Measurements from ENCODE around the gene ADCY10.
"Not testable (repeated sequence)": the region's sequence is repeated elsewhere in the genome, so short reads cannot be mapped to it uniquely, and the experiment has no call there.

Gene ADCY10

DNA sequence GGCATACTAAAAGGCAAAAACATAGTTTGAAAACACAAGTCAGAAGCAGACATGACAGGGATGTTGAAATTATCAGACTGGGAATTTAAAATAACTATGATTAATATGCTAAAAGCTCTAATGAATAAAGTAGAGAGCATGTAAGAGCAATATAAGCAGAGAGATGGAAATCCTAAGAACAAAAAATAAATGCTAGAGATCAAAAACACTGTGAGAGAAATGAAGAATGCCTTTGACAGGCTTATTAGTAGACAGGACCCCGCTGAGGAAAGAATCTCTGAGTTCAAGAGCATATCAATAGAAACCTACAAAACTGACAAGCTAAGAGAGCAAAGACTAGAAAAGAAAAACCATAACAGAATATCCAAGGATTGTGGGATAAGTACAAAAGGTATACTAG, 98.3 kb downstream of the ADCY10 start:
- DNase-seq (ENCODE audit: low read depth in 2 of 2, low spot score in 1 of 2) = no peak

DNA sequence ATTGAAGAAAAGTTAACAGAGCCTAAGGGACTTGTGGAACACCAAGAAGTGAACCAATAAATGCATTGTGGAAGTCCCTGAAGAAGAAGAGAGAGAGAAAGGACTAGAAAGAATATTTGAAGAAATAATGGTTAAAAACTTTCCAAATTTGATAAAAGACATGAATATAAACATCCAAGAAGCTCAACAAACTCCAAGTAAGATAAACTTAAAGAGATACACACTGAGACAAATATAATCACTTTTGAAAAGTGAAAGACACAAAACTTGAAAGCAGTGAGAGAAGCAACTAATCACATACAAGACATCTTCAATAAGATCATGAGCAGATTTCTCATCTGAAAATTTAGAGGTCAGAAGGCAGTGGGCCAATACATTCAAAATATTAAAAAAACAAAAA, 101.0 kb downstream of the ADCY10 start:
- no peak for DNase-seq (ENCODE audit: low read depth in 2 of 2, low spot score in 1 of 2)

- DNase-seq (ENCODE audit: low read depth in 2 of 2, low spot score in 1 of 2) = no peak
Measured at GRCh38 chr1:167808690-167809089, 105.2 kb downstream of the ADCY10 start.

DNA sequence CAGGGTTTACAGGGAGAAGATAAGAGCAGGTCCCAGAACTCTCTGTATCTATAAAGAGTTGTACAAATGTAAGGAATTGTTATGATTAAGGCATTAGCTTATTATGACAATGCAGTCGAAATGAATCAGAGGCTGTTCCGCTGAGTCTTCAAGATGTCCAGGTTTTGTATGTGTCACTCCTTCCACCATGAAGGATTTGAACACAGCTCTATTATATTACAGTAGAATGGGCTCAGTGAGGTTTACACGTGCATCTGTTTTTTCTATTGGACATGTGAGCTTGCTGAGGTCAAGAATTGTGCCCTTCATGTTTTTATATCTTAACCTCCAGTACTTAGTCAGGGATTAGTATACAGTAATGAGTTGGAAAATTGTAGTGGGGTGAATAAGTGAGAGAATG, 105.8 kb downstream of the ADCY10 start:
- no peak for DNase-seq (ENCODE audit: low read depth in 2 of 2, low spot score in 1 of 2)

- not testable (repeated sequence) for DNase-seq (ENCODE audit: low read depth in 2 of 2, low spot score in 1 of 2)
Measured at GRCh38 chr1:167806676-167807075, 107.3 kb downstream of the ADCY10 start.

GRCh38 chr1:167806235-167806634, 107.7 kb downstream of the ADCY10 start:
- DNase-seq (ENCODE audit: low read depth in 2 of 2, low spot score in 1 of 2) = not testable (repeated sequence)

- no peak for DNase-seq (ENCODE audit: low read depth in 2 of 2, low spot score in 1 of 2)
Measured at GRCh38 chr1:167805041-167805556, 108.8 kb downstream of the ADCY10 start.

- DNase-seq (ENCODE audit: low read depth in 2 of 2, low spot score in 1 of 2) = peak; percentile 65 to 75
Measured at GRCh38 chr1:167803358-167804207, 110.4 kb downstream of the ADCY10 start.

GRCh38 chr1:167802235-167802634, 111.7 kb downstream of the ADCY10 start:
- no peak for DNase-seq (ENCODE audit: low read depth in 2 of 2, low spot score in 1 of 2)

DNA sequence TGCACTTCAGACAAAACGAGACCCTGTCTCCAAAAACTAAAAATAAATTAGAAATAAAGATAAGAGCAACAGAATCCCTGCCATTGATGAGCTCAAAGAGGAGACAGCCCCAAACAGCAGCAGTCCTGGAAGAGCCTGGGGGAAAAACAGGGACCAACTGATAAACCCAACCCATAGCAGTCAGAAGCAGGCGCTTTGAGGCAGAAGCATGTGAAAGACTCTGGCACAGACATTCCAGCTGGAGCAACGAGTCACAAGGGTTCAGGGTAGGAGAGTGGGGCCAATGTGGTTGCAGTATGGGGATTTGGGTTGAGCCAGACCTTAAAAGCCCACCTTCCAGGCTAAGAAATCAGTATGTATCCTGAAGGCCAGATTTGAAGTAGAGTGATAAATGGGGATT, 113.7 kb downstream of the ADCY10 start:
- DNase-seq (ENCODE audit: low read depth in 2 of 2, low spot score in 1 of 2) = no peak

GRCh38 chr1:167799747-167800146, 114.2 kb downstream of the ADCY10 start:
- DNase-seq (ENCODE audit: low read depth in 2 of 2, low spot score in 1 of 2) = no peak

- no peak for DNase-seq (ENCODE audit: low read depth in 2 of 2, low spot score in 1 of 2)
Measured at GRCh38 chr1:167798952-167799351, 115.0 kb downstream of the ADCY10 start.

DNA sequence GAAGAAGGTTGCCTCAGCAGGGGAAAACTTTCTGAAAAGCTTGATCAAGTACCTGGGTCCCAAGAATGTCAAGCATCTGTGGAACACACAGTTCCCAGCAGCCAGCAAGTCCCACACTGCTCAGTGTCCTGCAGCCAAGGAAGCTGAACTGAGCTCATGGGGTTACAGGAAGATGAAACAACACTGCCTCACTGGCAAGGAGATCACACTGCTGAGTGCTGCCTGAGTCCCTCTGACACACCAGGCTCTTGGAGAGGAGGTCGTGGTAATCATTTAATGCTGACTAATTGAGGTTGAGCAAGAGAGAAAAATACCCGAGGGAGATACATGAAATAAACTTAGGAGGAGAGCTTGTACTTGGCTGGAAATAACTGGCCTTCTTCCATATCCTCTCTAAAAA, 116.9 kb downstream of the ADCY10 start:
- DNase-seq (ENCODE audit: low read depth in 2 of 2, low spot score in 1 of 2) = no peak

GRCh38 chr1:167795810-167796740, 117.9 kb downstream of the ADCY10 start:
- no peak for DNase-seq (ENCODE audit: low read depth in 2 of 2, low spot score in 1 of 2)

DNA sequence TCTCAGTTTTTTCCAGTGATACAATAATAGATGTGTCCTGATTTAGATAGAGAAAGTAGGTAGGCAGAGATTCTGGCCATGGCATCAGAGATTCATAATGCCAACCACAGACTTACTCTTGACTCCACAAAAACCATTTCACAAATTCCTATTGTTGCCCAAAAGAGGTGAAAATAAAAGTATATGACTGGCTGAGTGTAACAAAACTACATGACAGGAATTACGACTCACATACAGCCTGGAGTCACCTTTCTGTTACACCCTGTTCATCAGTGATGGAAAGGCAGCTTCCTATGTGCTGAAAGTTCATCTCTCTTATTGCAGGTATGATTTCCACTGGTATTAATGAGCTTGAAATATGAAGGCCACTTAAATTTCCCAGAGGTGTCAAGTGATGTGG, 119.9 kb downstream of the ADCY10 start:
- no peak for DNase-seq (ENCODE audit: low read depth in 2 of 2, low spot score in 1 of 2)

DNA sequence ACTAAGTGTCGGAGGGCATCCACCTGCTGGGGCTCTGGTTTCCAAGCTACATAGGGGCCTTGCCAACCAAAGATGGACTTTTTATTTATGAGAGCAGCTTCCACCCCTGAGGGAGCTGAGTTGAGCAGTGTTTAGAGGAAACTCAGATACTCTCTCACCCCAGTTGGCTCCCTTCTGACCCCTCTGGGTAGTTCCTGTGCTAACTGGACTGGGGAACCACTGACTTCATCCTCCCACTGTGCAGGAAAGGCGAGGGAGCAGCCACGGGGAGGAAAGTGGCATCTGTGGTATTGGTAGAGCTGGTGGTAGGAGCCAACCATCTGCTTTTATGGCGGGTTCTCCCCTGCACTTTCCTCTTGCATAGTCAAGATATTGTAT, 121.8 kb downstream of the ADCY10 start:
- DNase-seq (ENCODE audit: low read depth in 2 of 2, low spot score in 1 of 2) = no peak

- no peak for DNase-seq (ENCODE audit: low read depth in 2 of 2, low spot score in 1 of 2)
Measured at GRCh38 chr1:167791281-167792187, 122.4 kb downstream of the ADCY10 start.

DNA sequence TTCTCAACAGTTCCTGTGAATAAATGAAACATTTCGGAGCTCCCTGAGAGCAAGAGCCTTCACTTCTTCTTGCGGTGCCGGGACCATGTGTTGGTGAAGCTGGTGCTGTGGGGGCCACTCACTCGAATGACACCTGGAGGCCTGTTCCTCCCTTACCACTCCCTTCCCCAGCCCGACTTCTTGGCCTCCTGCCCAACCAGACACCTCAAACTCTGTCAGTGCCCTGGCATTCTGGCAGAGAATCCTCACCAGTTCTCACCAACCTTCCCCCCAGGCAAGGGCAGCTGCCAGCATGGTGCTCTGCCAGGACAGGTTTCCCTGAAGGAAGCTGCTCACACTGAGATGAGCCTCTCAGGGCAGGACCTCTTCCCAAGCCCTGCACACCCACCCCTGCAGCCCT, 123.8 kb downstream of the ADCY10 start:
- no peak for DNase-seq (ENCODE audit: low read depth in 2 of 2, low spot score in 1 of 2)

DNA sequence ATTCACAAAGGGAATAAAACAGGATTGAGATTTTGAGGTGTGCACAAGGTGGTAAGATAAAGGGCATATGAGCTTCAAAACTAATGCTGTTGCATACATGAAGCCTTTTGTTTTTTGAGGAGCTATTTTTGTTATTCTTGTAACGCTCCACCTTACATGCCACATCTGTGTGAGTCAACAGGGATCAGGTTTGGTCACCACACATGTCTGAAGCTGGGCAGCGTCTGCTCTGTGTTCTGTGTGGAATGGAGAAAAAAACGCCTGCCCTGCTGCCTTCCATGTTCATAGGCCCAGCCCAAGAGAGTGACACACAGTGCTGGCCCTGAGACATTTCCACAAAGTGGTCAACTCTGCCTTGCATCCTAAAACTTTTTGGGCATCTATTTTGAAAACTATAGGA, 124.4 kb downstream of the ADCY10 start:
- DNase-seq (ENCODE audit: low read depth in 2 of 2, low spot score in 1 of 2) = no peak

DNA sequence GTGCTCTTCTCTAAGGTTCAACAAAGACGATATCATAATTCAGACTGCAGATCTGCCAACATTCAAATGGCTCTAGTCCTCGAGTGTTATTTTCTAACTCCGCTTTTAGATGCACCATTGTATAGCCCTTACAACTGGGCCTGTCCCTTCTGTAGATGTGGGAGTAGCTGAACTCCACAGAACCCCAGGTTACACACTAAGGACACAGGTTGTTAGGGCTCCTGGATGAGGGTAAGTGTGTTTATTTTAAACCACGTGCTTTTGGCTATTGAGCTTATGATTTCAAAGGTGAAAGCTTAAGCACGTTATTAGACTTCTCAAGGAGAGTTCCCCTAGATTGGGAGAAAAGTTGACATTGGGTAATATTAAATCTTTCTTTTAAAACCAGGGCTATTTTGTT, 127.4 kb downstream of the ADCY10 start:
- DNase-seq (ENCODE audit: low read depth in 2 of 2, low spot score in 1 of 2) = no peak

All from stimulated activated CD8-positive, alpha-beta memory T cell treated with anti-CD3 and anti-CD28 coated beads, Interleukin-4, amount 100 ng/mL, for 4 hours (primary cell).